Panc1 (cell line): ENCODE measurements around the gene LONP1. TPM values are rescaled to one million over a fixed set of nuclear protein-coding genes. Genes with fewer than 3 reads are reported as not detected.

Experiments used
- ATAC-seq: fragments of 200-7000 bp; cut with Tn5 transposase; 2 replicates; pipeline ENCODE4 v1.9.1; 2020; ENCODE audit warnings: mild to moderate bottlenecking, moderate library complexity
- BruUV-seq: library from RNA; stranded (reverse); fragments of 400-500 nt; replicated peaks from 2 replicates; lab custom pipeline; 2021; lab: Mats Ljungman, UMichigan
- CTCF ChIA-PET: fragments of 300-600 bp; sonication (Branson Sonifier 250); formaldehyde crosslinking; loops from one replicate; lab custom pipeline; 2022; ENCODE audit warnings: antibody characterized with exemption; lab: Charles Lee
- POLR2A ChIA-PET: fragments of 300-600 bp; sonication (Branson Sonifier 250); formaldehyde crosslinking; loops from one replicate; lab custom pipeline; 2022; ENCODE audit warnings: antibody characterized with exemption; lab: Charles Lee
- DNase-seq: peaks from one replicate; pipeline ENCODE4 v3.0.0-alpha.2; 2010; ENCODE audit warnings: low read depth, low spot score
- H3K27ac ChIP-seq: 2 replicates; pipeline ENCODE4 v1.5.1; 2011; ENCODE audit warnings: mild to moderate bottlenecking, low read length, inconsistent platforms
- H3K27me3 ChIP-seq: fragments of 200-500 bp; sonication (Bioruptor generic); 2 replicates; pipeline ENCODE4 v1.6.0; 2014; ENCODE audit warnings: low read length, inconsistent platforms; ENCODE audit not compliant: control insufficient read depth, insufficient read depth
- H3K36me3 ChIP-seq: fragments of 200-500 bp; sonication (Bioruptor generic); 2 replicates; pipeline ENCODE4 v1.5.1; 2014; ENCODE audit warnings: inconsistent platforms, mild to moderate bottlenecking, low read length, moderate library complexity; ENCODE audit not compliant: control insufficient read depth, insufficient read depth
- H3K4me1 ChIP-seq: 2 replicates; pipeline ENCODE4 v1.5.1; 2011; ENCODE audit warnings: inconsistent platforms, mild to moderate bottlenecking, low read length, moderate library complexity; ENCODE audit not compliant: control insufficient read depth, insufficient read depth
- H3K4me3 ChIP-seq, 2 experiments: 2 replicates each; pipeline ENCODE4 v1.5.1; 2011 to 2012; ENCODE audit warnings: low read depth in 2 of 2, low read length in 2 of 2, mild to moderate bottlenecking in 2 of 2, inconsistent platforms in 1 of 2, moderate library complexity in 1 of 2
- H3K9me3 ChIP-seq: fragments of 200-500 bp; sonication (Bioruptor generic); 2 replicates; pipeline ENCODE4 v1.5.1; 2014; ENCODE audit warnings: low read depth, mild to moderate bottlenecking, inconsistent platforms, low read length, moderate library complexity; ENCODE audit not compliant: control insufficient read depth, insufficient read depth
- CTCF ChIP-seq: fragments of 450-650 bp; IDR thresholded peaks from 2 replicates; pipeline ENCODE4 v1.5.1; 2017; ENCODE audit warnings: mild to moderate bottlenecking
- POLR2AphosphoS5 ChIP-seq: IDR thresholded peaks from 2 replicates; pipeline ENCODE4 v1.6.1; 2012; ENCODE audit warnings: mild to moderate bottlenecking, low read depth, low read length, moderate library complexity
- REST ChIP-seq, 2 experiments: IDR thresholded peaks; 2 replicates each; pipeline ENCODE4 v1.6.1; 2011 to 2012; ENCODE audit warnings: low read depth in 2 of 2, control low read depth in 1 of 2, low read length in 1 of 2, mild to moderate bottlenecking in 1 of 2, moderate library complexity in 1 of 2; ENCODE audit not compliant: insufficient read depth in 1 of 2
- SIN3A ChIP-seq: IDR thresholded peaks from 2 replicates; pipeline ENCODE4 v1.6.1; 2012; ENCODE audit warnings: low read depth, mild to moderate bottlenecking, low read length, moderate library complexity, borderline replicate concordance; ENCODE audit not compliant: insufficient read depth
- TCF7L2 ChIP-seq: IDR thresholded peaks from 2 replicates; pipeline ENCODE4 v1.6.1; 2011; ENCODE audit warnings: mild to moderate bottlenecking, low read depth, low read length, inconsistent platforms
- in situ Hi-C: cut with HindIII; loops from 2 replicates; pipeline ENCODE4 v1.10.0; 2016; ENCODE audit warnings: low sequenced_read_pairs, low pct_unique_long_range_greater_than_20kb
- intact Hi-C: fragments of 100-400 bp; cut with micrococcal nuclease; formaldehyde crosslinking; loops from one replicate; pipeline ENCODE4 v1.10.0; 2022; ENCODE audit not compliant: unreplicated experiment
- total RNA-seq: library from RNA; stranded (reverse); gene quantifications from one replicate; pipeline ENCODE4 v1.2.1, GENCODE V29; 2021; ENCODE audit not compliant: unreplicated experiment

Gene LONP1
- total RNA-seq, 1 experiment from 2014 or later = 93.0 TPM

DNA sequence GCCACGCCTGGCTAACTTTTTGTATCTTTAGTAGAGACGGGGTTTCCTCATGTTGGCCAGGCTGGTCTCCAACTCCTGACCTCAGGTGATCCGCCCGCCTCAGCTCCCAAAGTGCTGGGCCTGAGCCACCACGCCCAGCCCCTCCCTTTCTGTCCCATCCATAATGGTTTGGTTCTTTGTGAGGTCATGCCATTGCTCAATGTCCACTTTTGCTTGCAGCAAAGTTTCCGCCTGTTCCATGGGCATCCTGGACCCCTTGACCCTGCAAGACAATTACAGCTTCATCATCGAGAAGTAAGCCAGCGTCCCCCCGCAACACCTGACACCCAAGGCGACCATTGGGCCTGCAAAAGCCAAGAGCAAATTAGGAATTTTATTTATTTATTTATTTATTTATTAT lies 48.0 kb upstream of the LONP1 start:
- H3K27ac ChIP-seq = no peak overlapping the region
- POLR2A ChIA-PET = no interaction called here
- H3K9me3 ChIP-seq = no peaks in the 10 kb centered on the region
- in situ Hi-C loops (no loop called here), intact Hi-C loops (no loop called here)
- CTCF ChIA-PET = no interaction called here
- H3K4me3 ChIP-seq = no peak overlapping the region
- no TSS peak for BruUV-seq
- ATAC-seq = no peak
- DNase-seq = no peak
- H3K27me3 ChIP-seq = no peaks in the 10 kb centered on the region
- no peaks in the 10 kb centered on the region for H3K4me1 ChIP-seq
- TF ChIP-seq SIN3A = no peak
- TF ChIP-seq CTCF = no peak
- no peak for TF ChIP-seq TCF7L2
- TF ChIP-seq POLR2AphosphoS5 = no peak
- no peak for TF ChIP-seq REST (IDR thresholded peaks at IDR 0.05; ENCODE audit: insufficient read depth in 1 of 2, low read depth in 2 of 2, low read length in 1 of 2)
- H3K36me3 ChIP-seq = no peaks in the 10 kb centered on the region

- intact Hi-C loops = no loop called here
Measured at GRCh38 chr19:5765220-5765619, 45.3 kb upstream of the LONP1 start.

More at GRCh38 chr19:5765220-5765619, 45.3 kb upstream of the LONP1 start:
- no peaks in the 10 kb centered on the region for H3K9me3 ChIP-seq
- no peak for ATAC-seq
- no peak overlapping the region for H3K27ac ChIP-seq
- ChIA-PET CTCF (no interaction called here), POLR2A (no interaction called here)
- no peak for DNase-seq
- H3K4me1 ChIP-seq = no peaks in the 10 kb centered on the region
- no peaks in the 10 kb centered on the region for H3K27me3 ChIP-seq
- no peak overlapping the region for H3K4me3 ChIP-seq
- H3K36me3 ChIP-seq = no peaks in the 10 kb centered on the region
- BruUV-seq = no TSS peak
- in situ Hi-C loops = no loop called here
- TF ChIP-seq POLR2AphosphoS5 (no peak), SIN3A (no peak), REST (IDR thresholded peaks at IDR 0.05; ENCODE audit: insufficient read depth in 1 of 2, low read depth in 2 of 2, low read length in 1 of 2) (no peak), CTCF (no peak), TCF7L2 (no peak)
